ENCODE data around the gene DCAF16.
"Not testable (repeated sequence)": the region's sequence is repeated elsewhere in the genome, so short reads cannot be mapped to it uniquely, and the experiment has no call there.

Gene DCAF16

DNA sequence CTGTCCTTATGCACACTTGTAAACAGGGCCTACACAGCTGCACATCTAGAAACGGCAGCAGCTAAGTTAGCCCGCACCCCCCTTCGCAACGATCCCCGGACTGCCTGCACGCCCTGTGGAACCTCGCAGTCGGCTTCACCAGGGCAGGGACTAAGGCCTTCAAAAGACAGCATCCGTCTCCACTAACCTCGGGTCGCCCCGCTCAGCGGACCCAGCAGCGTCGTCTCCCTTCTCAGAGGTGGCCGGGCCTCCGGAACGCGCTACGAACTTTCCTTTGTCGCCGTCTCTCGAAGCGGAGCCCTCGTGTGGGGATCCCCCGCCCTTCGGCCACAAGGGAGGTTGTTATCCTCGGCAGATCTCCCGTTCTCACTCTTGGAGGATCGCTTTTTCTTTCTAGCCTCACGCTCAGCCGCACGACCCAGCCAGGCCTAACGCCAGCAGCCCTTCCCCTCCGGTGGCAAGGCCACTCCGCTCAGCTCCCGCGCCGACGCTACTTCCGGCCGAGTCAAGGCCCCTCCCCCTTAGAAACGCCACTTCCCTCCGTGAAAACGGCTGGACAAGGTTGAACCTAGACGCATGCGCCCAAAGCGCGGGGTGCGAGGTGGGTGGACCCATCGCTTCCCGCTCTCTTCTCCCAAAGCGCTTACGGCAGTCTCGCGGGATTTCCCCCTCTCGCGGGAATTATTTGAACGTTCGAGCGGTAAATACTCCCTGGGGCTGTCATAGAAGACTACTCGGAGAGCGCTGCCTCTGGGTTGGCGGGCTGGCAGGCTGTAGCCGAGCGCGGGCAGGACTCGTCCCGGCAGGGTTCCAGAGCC lies at the start of gene DCAF16, which contains the start of gene NCAPG:
Gene DCAF16, minus strand, starts transcription at position 498 of the 818 bp plus-strand sequence. CDS start 6,616 bp downstream, outside the sequence.
Gene NCAPG, plus strand, starts transcription at position 720 of the 818 bp plus-strand sequence. CDS start 99 bp downstream, outside the sequence.
- in situ Hi-C loops (cut with HindIII; ENCODE audit: low sequenced_read_pairs) = no loop called here

DNA sequence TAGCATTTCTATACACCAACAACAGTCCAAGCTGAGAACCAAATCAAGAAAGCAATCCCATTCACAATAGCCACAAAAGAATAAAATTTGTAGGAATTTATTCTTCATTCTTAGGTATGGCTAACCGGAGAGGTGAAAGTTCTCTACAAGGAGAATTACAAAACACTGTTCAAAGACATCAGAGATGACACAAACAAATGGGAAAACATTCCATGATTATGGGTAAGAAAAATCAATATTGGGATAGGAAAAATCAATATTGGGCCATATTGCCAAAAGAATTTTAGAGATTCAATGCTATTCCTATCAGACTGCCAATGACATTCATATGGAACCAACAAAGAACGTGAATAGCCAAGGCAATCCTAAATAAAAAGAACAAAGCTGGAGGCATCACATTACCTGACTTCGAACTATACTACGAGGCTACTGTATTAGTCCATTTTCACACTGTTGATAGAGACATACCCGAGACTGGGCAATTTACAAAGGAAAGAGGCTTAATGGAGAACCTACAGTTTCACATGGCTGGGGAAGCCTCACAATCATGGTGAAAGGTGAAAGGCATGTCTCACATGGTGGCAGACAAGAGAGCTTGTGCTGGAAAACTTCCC lies 49.3 kb upstream of the DCAF16 start:
- in situ Hi-C loops (cut with HindIII; ENCODE audit: low sequenced_read_pairs) = no loop called here

DNA sequence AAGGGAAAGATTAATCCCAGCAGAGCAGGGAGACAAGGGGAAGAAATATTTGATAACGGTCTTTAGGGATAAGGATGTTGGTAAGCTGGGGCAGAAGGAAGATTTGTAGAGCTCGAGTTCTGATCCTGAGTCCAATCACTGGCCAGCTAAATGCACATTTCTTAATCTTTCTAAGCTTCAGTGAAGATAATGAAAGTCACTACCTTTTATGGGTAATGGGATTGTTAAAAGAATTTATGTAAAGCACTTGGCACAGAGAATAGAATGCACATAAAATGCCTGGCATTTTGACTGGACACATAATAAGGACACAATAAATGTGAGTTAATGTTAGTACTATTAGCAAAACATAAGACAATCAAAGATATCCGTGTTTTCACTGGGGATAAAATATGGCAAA lies 43.5 kb upstream of the DCAF16 start:
- in situ Hi-C loops (cut with HindIII; ENCODE audit: low sequenced_read_pairs) = no loop called here

DNA sequence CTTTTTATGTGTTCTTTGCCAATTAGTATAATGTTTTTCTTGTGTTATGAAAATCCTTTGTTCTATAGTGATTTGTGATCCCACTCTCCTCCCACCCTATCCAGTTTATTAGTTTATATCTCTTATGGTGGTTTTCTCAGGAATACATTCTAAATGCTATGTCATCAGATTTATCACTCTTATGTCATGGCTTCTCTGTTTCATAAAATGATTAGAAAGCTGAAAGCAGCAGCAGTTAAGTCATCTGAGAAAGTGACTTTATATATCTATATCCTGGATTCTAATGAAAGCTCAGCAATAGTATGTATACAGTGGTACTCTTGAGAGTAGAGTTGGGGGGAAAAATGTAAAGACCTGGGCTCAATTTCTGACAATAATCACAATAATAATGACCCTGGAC lies 41.4 kb upstream of the DCAF16 start:
- in situ Hi-C loops (cut with HindIII; ENCODE audit: low sequenced_read_pairs) = no loop called here

DNA sequence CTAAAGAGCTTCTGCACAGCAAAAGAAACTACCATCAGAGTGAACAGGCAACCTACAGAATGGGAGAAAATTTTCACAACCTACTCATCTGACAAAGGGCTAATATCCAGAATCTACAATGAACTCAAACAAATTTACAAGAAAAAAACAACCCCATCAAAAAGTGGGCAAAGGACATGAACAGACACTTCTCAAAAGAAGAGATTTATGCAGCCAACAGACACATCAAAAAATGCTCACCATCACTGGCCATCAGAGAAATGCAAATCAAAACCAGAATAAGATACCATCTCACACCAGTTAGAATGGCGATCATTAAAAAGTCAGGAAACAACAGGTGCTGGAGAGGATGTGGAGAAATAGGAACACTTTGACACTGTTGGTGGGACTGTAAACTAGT lies 39.7 kb upstream of the DCAF16 start:
- in situ Hi-C loops (cut with HindIII; ENCODE audit: low sequenced_read_pairs) = not testable (repeated sequence)

DNA sequence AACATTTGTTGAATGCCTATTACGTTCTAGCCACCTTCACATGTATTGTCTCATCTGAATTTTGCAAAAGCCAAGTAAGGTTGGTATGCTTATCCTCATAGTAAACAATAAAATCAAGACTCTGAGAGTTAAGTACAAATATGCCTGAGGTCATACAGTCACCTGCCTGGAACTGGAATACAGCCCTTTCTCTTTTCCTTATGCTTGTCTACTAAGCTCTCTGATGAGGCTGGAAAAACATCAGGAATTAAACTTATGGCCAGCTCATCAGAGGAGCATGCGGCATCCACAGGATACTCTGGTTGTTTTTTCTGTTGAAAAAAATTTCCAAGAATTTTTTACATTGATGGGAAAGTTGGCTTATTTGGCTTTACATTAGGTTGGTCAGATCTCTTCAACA lies 35.7 kb upstream of the DCAF16 start:
- in situ Hi-C loops (cut with HindIII; ENCODE audit: low sequenced_read_pairs) = no loop called here

DNA sequence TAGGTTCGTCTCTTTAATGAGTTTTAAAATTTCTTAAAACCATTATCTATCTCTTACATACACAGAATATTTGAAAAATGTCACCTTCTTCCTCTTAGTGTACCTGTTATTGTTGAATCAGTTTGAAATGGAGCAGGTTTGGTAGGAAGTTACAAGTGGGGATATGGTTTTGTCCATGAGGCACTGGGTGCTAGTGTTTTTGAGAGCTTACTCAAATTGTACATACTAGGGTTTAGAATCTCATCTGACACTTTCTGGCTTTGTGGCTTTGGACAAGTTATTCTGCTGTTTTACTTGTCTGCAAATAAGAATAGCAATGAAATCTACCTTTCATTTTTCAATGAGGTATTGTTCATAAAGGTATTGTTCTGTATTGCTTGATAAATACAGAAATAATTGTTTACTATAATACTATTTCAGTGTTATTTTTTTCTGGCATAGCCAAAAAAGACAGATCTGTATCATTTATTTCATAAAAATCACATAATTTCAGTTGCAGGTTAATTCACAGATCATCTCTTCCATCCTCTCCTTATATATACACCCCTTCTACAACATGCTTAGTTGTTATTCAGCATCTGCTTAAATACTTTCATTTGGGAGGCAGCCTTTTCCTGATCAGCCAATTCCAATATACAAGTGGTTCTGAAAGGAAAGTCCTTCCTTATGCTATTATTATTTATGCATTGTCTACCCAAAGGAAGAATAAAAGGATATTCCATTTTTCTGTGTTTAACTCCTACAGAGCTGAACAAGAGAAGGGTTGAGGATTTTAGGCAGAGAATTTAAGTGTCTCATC lies 13.5 kb upstream of the DCAF16 start:
- in situ Hi-C loops (cut with HindIII; ENCODE audit: low sequenced_read_pairs) = no loop called here

DNA sequence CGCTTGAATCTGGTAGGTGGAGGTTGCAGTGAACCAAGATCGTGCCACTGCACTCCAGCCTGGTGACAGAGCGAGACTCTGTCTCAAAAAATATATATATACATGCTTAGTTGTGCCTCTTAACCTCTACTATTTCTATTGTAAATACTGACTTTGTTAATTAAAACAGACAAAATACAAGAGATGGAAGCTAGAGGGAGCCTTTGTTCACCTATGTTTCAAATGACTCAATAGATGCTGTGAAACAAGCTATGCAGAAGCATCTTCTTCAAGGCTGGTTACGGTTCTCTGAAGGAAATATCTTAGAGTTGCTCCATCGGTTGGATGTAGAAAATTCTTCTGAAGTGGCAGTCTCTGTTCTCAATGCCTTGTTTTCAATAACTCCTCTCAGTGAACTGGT lies 6.5 kb upstream of the DCAF16 start:
- in situ Hi-C loops (cut with HindIII; ENCODE audit: low sequenced_read_pairs) = no loop called here

DNA sequence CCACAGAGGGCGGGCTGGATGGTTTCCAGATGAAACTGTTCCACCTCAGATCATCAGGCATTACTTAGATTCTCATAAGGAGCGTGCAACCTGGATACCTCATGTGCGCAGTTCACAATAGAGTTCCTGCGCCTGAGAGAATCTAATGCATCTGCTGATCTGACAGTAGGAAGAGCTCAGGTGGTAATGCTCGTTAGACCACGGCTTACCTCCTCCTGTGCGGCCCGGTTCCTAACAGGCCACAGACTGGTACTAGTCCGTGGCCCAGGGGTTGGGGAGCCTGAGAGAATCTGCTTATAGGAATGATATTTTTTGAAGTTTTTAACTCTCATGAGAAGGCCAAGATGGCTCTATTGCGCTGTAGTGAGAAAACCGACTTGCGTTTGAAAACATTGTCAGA lies 5.6 kb upstream of the DCAF16 start:
- in situ Hi-C loops (cut with HindIII; ENCODE audit: low sequenced_read_pairs) = no loop called here

DNA sequence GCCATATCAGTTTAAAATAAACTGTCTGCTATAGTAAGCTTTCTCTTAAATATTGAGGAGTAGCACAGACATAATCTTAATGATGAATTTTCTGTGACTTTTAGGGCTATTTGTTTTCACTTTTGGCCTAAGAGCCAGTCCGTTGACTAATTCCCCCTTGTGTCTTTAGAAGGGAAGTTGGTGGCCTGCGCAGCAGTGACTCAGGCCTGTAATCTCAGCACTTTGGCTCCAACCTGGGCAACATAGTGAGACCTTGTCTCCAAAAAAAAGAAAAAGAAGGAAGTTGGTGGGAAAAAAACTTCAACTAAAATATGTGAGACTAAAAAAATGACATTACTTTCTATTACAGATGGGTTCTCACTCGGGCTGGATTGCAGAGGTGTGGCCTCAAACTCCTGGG lies 3.6 kb upstream of the DCAF16 start:
- in situ Hi-C loops (cut with HindIII; ENCODE audit: low sequenced_read_pairs) = no loop called here

DNA sequence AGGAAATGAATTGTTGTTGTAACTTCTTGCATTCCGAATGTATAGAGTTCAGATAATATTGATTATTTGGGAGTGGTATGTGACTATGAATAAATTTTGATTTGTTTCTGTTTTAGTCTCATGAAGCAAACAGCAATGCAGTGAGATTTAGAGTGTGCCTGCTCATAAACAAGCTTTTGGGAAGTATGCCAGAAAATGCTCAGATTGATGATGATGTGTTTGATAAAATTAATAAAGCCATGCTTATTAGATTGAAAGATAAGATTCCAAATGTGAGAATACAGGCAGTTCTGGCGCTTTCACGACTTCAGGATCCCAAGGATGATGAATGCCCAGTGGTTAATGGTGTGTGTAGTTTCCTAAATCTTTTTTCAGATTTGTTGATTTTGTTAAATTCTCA lies 2.2 kb upstream of the DCAF16 start:
- in situ Hi-C loops (cut with HindIII; ENCODE audit: low sequenced_read_pairs) = no loop called here

DNA sequence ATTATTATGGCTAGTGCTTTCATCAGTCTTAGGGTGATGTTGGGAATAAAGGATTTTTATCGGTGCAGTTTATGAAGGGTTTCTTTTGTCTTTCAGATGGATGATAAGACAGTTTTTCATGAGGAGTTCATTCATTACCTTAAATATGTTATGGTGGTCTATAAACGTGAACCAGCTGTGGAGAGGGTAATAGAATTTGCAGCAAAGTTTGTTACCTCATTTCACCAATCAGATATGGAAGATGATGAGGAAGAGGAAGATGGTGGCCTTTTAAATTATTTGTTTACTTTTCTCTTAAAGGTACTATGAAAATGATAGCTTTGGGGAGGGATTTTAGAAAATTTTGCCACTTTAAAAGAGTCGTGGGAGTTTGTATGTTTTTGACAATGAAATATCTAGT lies 1.6 kb upstream of the DCAF16 start:
- in situ Hi-C loops (cut with HindIII; ENCODE audit: low sequenced_read_pairs) = no loop called here

DNA sequence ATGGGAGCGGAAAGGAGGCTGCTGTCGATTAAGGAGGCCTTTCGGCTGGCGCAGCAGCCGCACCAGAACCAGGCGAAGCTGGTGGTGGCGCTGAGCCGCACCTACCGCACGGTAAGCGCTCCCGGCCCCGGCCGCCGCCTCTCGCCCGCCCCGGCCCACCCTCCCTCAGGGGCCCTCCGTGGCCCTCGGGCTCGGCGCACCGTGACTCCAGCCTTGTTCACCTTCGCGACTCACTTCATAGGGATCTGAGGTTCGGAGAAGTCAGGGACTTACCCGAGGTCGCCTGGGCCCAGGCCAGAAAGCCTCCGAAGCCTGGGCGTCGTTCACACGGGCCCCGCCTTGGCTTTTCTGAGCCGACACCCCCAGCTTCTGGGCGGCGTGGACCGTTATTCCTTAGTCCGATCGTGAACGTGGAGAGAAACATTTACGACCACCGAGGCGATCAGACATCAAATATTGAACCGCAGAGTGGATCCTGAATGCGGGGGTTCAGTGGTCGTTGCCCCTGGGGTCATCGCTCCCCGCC lies 584 bp upstream of the DCAF16 start:
- in situ Hi-C loops (cut with HindIII; ENCODE audit: low sequenced_read_pairs) = no loop called here

DNA sequence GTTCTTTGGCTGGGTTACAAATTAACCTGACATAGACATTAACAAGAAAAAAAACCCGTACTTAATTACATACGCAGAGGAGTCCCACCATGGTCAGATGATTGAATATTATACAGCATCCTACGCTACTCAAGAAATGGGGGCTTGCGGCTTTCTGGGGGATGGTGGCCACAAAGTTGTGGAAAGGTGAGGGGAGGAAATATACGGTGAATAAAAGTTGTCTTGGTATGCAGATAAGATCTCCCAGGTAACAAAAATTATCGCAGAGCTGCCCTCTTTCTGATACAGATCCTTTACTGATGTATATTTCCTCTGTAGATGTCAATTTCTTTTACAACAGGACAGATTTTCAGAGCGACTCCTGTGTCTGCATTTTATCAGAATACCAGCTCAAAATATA lies 890 bp downstream of the DCAF16 start:
- in situ Hi-C loops (cut with HindIII; ENCODE audit: low sequenced_read_pairs) = no loop called here

DNA sequence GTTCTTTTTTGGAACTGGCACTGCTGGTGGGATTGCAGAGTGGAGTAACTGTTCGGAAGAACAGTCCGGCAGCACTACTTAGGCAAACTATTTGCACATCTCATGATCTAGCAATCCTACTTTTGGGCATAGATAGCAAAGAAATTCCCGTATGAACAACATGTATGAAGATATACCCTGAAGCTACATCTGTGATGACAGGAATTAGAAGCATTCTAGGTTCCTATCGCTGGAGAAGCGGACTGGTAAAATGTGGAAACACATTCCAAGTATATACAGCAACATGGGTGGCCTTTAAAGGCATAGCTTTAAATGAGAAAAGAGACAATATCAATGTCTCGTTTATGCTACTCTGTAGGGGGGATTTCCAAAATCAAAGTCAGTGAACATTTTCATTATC lies 3.1 kb downstream of the DCAF16 start:
- in situ Hi-C loops (cut with HindIII; ENCODE audit: low sequenced_read_pairs) = no loop called here

DNA sequence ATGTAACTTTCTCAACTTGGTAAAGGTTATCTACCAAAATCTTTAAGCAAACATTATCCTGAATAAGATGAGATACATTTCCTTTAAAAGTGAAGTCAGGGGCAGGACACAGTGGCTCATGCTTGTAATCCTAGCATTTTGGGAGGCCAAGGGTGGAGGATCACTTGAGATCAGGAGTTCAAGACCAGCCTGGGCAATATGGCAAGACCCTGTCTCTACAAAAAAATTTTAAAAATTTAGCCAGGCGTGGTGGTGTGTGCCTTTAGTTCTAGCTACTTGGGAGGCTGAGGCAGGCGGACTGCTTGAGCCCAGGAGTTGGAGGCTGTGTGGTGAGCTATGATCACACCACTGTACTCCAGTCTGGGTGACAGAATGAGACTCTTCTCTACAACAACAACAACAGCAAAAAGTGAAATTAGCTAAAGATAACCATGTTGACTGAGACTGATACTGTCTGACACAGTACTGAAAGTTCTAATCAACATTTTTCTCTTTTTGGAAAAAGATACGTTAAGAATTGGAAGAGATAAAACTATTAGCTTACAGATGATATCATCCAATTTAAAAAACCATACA lies 4.9 kb downstream of the DCAF16 start:
- in situ Hi-C loops (cut with HindIII; ENCODE audit: low sequenced_read_pairs) = no loop called here

DNA sequence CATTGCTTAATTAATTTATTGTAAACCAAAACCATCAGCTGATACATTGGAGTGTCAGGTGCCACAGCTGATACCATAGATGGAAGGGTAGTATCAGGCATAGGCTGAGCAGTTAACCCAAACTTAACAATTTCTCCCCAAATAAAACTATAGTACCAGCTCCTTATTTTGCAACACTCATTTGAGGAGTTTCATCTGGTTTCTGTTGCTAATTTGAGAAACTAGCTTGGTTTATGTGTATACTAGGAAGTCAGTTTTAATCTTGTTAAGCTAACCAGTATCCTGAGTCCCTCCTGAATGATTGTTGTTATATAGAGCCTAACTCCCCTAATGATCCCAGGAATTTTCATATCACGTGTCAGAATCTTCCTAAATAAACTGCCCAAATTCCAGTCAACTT lies 12.7 kb downstream of the DCAF16 start:
- in situ Hi-C loops (cut with HindIII; ENCODE audit: low sequenced_read_pairs) = no loop called here

DNA sequence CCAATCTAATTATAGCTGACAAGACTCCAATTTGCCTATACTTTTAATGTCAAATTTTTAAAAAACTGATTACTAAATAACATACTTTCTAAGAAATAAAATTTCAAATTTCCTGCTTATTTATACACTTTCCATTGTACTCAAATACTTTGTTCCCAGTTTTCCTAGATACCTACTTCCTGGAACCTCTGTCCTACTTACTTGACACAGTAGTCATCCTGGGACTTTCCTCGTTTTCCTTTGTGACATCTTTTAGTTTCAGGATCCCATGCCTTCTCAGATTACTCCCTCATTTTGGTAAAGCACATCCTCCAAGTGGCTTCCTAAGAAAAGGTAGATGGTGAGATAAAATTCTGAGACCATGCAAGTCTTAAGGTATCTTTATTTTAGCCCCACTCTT lies 15.8 kb downstream of the DCAF16 start:
- in situ Hi-C loops (cut with HindIII; ENCODE audit: low sequenced_read_pairs) = no loop called here

DNA sequence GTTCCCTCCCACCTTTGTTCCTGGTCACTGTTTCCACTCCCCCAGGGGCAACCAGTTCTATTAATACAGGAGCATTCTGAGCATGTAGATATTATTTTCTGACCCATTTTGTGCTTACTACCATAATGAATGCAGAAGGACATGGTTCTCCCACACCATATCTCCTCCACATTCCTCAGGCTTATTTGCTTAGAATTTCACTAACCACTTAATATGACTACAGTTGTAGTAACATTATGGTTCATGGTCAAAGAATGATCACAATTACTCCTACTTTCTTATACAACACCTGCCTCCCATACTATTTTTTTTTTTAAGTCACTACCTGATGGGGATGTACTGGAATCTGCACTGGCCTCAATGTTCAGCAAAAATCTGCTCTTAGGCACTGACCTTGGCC lies 21.6 kb downstream of the DCAF16 start:
- in situ Hi-C loops (cut with HindIII; ENCODE audit: low sequenced_read_pairs) = no loop called here

DNA sequence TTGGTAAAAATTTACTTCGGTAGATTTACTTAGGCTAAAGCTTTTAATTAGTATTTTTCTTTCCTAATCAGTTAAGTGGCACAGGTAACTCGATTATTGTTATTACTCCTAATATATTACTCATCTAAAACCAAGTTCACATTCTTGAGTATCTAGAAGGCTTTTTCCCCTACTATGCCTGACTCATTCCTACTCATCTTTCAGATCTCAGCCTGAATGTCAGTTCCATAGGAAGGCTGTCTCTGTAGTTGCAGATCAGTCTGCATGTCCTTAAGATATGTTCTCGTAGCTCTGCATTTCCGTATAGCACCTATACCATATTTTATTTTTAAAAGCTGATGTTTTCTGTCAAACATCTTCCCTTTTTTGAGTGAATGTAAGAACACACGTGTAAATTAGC lies 23.2 kb downstream of the DCAF16 start:
- in situ Hi-C loops (cut with HindIII; ENCODE audit: low sequenced_read_pairs) = no loop called here

DNA sequence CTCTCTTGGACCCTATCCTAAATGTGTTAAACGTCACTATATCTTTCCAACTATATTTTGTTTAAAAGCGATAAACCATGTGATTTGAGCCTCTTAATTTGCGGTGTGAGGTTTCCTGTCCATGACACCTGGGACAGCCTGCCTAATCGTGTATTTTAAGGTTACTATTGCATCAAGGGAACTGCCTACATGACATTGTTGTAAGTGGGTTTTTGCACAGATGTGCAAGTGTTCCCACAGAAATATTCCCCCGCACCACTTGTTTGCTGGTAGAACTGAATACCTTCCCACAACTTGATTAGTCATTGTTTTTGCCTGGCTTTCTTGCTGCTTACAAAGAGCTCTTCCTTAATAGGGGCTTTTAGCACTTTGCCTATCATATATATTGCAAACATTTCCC lies 24.0 kb downstream of the DCAF16 start:
- in situ Hi-C loops (cut with HindIII; ENCODE audit: low sequenced_read_pairs) = no loop called here

Data from DLD1 (cell line).